HG02623 (cell line): Measurements from ENCODE around the gene VGF.
A peak's percentile ranks its signal among the peaks of the same experiment; 100 is the strongest.
"Not testable (repeated sequence)": the region's sequence is repeated elsewhere in the genome, so short reads cannot be mapped to it uniquely, and the experiment has no call there.

ENCODE experiments used
- ATAC-seq: cut with Tn5 transposase; IDR thresholded peaks from one replicate; pipeline ENCODE4 v1.9.1; 2021; ENCODE audit warnings: moderate library complexity; ENCODE audit not compliant: unreplicated experiment

VGF gene

DNA sequence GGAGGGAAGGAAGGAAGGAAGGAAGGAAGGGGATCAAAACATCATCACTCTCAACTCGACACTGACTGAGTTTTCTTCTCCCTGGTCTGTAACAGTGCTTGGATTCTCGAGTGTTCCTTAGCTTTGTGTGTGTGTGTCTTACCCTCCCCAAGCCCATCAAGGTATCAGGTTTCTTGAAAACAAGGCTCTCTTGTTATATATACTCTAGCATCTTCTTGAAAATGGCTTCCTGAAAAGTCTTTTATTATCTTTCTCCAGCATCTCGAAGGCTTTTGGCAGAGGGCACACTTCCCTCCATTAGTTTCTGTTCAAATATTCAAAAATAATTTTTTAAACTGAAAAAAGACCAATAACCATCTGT is 25.1 kb downstream of the VGF start:
- no peak for ATAC-seq

DNA sequence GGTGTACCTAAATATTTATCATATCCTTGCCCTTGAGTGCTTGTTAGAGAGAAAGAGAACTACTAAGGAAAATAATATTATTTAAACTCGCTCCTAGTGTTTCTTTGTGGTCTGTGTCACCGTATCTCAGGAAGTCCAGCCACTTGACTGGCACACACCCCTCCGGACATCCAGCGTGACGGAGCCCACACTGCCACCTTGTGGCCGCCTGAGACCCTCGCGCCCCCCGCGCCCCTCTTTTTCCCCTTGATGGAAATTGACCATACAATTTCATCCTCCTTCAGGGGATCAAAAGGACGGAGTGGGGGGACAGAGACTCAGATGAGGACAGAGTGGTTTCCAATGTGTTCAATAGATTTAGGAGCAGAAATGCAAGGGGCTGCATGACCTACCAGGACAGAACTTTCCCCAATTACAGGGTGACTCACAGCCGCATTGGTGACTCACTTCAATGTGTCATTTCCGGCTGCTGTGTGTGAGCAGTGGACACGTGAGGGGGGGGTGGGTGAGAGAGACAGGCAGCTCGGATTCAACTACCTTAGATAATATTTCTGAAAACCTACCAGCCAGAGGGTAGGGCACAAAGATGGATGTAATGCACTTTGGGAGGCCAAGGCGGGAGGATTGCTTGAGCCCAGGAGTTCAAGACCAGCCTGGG is 27.0 kb downstream of the VGF start:
- peak; percentile 63 for ATAC-seq

DNA sequence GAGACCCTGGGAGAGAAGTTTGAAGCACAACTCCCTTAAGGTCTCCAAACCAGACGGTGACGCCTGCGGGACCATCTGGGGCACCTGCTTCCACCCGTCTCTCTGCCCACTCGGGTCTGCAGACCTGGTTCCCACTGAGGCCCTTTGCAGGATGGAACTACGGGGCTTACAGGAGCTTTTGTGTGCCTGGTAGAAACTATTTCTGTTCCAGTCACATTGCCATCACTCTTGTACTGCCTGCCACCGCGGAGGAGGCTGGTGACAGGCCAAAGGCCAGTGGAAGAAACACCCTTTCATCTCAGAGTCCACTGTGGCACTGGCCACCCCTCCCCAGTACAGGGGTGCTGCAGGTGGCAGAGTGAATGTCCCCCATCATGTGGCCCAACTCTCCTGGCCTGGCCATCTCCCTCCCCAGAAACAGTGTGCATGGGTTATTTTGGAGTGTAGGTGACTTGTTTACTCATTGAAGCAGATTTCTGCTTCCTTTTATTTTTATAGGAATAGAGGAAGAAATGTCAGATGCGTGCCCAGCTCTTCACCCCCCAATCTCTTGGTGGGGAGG is 27.6 kb downstream of the VGF start:
- no peak for ATAC-seq

DNA sequence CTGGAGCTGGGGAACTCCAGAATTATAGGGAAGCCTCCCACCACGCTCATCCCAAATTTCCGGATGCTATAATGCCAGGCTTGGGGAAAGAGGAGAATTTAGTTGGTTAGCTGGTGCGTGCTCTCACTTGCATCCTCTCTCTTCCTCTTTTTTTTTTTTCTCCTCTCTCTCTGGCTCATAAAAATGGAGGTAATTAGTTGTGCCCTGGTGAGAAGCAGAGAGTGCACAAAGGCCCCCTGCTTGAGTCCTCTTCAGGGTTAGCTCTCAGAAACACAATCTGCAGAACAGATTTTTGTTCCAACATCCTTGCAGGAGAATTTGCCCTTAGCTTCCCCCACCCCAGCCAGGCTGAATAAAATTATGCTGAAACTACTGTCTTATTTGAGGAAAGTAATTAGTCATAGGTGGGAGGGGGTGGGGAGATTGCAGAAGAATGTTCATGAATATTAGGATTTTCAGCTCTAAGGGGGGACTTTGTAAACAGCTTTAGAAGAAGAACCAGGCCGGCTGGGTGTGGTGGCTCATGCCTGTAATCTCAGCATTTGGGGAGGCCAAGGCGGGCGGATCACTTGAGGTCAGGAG is 30.9 kb downstream of the VGF start:
- ATAC-seq: no peak

DNA sequence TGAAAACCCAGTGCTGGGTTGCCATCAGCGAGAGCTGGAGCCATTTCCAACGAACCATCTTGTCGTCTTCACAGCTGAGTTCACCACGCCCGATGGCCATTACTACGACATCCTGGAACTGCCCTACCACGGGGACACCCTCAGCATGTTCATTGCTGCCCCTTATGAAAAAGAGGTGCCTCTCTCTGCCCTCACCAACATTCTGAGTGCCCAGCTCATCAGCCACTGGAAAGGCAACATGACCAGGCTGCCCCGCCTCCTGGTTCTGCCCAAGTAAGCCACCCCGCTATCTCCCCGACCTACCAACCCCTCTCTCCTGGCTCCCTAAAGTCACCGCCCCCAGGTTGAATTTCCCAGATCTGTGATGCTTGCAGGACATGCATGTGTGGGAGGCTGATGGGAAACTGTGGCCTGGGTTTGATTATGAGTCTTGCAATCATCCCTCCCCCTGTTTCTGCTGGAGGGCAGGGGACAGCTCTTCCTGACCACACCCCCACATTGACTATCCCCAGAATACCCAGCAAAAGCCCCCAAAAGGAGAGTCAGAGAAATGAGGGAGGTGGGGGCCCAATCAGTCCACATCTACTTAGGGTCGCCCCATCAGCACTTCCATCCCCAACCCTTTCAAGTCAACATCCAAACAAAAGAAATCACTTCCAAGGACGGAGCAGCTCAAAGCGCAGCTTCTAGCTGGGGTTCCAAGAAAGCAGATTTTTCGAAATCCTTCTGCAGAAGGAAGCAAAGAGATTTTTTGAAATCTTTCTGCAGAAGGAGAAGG is 31.6 kb downstream of the VGF start:
- no peak for ATAC-seq

DNA sequence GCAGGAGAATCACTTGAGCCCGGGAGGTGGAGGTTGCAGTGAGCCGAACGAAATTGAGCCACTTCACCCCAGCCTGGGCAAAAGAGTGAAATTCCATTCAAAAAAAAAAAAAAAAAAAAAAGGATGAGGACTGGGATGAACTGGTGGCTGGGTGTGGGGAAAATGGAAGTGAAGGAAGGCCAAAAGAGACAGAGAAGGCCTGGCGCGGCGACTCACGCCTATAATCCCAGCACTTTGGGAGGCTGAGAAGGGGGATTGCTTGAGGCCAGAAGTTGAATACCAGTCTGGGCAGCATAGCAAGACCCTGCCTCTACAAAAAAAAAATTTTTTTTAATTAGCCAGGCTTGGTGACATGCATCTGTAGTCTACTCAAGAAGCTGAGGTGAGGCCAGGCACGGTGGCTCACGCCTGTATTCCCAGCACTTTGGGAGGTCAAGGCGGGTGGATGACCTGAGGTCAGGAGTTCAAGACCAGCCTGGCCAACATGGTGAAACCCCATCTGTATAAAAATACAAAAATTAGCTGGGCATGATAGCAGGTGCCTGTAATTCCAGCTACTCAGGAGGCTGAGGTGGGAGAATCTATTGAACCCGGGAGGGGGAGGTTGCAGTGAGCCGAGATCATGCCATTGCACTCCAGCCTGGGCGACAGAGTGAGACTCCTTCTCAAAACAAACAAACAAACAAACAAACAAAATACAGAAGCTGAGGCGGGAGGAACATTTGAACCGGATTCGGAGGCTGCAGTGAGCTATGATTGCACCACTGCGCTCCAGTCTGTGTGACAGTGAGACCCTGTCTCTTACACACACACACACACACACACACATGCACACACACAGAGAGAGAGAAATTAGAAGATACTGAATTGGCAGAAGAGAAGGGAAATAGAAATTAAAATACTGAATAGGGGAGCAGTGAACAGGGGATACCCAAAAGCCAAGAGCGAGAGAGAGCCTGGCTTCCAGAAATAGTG is 32.5 kb downstream of the VGF start:
- not testable (repeated sequence) for ATAC-seq

DNA sequence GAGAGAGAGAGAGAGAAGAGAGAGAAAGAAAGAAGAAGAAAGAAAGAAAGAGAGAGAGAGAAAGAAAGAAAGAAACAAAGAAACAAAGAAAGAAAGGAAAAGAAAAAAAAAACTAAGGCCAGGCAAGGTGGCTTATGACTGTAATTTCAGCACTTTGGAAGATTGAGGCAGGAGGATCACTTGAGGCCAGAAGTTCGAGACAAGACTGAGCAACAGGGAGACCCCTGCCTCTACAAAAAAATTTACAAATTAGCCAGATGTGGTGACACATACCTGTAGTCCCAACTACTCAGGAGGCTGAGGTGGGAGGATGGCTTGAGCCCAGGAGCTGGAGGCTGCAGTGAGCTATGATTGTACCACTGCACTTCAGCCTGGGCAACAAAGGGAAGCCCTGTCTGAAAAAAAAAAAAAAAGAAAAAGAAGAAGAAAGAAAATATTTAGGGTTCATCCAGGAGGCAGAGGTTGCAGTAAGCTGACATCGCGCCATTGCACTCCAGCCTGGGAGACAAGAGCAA is 35.7 kb downstream of the VGF start:
- no peak for ATAC-seq

DNA sequence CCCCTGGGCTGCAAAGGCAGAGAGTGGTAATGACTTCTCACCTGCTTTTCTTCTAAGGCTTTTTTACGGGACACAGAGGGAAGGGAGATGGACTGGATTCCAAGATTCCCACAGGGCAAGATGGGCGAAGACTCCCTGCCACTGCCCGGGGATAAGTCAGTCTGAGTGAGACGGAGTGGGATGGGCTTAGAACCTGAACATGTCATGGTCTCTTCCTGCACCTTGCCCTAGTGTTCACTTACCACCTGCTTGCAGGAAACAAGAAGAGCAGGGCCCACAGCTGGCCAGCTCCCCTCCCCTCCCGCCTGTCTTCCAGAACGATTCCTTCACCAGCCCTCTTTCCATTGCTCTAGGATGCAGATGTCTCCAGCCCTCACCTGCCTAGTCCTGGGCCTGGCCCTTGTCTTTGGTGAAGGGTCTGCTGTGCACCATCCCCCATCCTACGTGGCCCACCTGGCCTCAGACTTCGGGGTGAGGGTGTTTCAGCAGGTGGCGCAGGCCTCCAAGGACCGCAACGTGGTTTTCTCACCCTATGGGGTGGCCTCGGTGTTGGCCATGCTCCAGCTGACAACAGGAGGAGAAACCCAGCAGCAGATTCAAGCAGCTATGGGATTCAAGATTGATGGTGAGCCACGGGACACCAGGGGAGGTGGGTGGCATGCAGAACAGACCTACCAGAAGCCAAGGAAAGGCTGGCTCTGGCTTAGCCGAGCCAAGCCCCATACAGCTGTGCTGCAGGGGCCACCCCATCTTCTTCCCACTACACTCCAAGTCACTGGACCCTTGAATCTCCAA is 37.1 kb downstream of the VGF start:
- no peak for ATAC-seq

DNA sequence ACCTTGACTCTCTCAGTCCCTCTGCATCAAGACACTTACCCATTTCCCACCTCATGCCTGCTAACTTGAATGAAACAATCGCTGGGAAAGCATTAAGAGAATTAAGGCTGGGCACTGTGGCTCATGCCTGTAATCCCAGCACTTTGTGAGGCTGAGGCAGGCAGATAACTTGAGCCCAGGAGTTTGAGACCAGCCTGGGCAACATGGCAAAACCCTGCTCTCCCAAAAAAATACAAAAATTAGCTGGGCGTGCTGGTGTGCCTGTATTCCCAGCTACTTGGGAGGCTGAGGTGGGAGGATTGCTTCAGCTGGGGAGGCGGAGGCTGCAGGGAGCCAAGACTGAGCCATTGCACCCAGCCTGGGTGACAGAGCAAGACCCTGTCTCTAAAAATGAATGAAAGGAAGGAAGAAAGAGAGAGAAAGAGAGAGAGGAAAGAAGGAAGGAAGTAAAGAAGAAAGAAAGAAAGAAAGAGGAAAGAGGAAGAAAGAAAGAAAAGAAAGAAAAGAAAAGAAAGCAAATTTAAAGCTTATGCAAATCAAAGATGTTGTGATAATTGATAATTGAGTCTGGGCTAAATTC is 37.8 kb downstream of the VGF start:
- no peak for ATAC-seq

DNA sequence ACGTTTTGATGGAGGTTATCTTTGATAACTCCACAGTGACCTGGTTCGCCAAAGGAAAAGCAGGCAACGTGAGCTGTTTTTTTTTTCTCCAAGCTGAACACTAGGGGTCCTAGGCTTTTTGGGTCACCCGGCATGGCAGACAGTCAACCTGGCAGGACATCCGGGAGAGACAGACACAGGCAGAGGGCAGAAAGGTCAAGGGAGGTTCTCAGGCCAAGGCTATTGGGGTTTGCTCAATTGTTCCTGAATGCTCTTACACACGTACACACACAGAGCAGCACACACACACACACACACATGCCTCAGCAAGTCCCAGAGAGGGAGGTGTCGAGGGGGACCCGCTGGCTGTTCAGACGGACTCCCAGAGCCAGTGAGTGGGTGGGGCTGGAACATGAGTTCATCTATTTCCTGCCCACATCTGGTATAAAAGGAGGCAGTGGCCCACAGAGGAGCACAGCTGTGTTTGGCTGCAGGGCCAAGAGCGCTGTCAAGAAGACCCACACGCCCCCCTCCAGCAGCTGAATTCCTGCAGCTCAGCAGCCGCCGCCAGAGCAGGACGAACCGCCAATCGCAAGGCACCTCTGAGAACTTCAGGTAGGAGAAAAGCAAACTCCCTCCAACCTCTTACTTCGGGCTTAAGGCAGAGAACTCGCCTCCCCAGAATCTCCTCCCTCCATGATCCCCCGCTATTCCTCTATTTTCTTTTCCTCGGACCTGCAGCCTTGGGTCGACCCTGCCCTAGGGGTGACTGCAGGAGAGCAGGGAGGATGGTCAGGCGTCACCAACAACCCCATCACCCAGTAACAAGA is 38.5 kb downstream of the VGF start, which contains the start of gene SERPINE1:
Gene SERPINE1, plus strand, starts transcription at position 454 of the 809 bp plus-strand sequence. CDS start 1,290 bp downstream, outside the sequence.
- ATAC-seq: no peak

DNA sequence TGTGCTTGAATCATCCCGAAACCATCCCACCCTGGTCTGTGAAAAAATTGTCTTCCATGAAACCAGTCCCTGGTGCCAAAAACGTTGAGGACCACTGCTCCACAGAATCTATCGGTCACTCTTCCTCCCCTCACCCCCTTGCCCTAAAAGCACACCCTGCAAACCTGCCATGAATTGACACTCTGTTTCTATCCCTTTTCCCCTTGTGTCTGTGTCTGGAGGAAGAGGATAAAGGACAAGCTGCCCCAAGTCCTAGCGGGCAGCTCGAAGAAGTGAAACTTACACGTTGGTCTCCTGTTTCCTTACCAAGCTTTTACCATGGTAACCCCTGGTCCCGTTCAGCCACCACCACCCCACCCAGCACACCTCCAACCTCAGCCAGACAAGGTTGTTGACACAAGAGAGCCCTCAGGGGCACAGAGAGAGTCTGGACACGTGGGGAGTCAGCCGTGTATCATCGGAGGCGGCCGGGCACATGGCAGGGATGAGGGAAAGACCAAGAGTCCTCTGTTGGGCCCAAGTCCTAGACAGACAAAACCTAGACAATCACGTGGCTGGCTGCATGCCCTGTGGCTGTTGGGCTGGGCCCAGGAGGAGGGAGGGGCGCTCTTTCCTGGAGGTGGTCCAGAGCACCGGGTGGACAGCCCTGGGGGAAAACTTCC is 39.2 kb downstream of the VGF start:
- no peak for ATAC-seq

DNA sequence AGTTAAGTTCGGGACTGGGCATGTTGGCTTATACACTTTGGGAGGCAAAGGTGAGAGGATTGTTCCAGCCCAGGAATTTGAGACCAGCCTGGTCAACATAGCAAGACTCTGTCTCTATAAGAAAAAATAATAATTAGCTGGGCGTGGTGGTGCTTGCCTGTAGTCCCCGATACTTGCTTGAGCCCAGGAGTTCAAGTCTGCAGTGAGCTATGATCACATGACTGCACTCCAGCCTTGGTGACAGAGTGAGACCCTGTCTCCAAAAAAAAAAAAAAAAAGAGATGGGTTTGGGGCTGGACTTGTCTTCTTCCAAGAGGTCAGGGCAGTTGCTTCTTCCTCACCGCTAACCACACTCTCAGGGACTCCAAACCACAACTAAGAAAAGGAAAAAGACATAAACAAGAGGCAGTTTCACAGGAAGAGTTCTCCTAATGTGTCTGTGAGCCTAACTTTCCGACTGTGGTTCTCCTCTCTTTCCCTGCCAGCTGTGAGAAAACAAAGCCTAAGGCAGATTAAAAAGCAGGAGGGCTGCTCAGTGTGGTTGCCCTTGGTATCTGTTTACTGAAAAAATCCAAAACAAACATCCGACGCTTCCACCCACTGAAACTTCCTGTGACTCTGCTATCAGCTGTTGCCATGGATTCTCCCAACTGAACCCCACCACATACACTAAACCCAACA is 40.9 kb downstream of the VGF start:
- no peak for ATAC-seq

DNA sequence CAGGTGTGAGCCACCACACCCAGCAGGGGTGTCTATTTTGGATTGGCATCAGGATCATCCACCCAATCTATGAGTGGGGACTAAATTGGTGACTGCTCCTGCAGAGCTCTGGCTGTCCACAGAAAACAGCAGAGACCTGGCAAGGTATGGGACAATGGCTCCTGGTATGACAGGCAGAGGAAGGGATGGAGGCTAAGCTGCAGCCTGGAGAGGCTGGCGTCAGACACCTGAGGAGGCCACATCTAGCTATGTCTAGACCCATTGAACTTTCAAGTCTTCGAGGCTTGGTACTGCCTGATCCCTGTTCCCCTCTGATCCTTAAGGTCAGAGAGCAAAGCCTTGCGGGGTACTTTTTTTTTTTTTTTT is 41.7 kb downstream of the VGF start:
- ATAC-seq: no peak

DNA sequence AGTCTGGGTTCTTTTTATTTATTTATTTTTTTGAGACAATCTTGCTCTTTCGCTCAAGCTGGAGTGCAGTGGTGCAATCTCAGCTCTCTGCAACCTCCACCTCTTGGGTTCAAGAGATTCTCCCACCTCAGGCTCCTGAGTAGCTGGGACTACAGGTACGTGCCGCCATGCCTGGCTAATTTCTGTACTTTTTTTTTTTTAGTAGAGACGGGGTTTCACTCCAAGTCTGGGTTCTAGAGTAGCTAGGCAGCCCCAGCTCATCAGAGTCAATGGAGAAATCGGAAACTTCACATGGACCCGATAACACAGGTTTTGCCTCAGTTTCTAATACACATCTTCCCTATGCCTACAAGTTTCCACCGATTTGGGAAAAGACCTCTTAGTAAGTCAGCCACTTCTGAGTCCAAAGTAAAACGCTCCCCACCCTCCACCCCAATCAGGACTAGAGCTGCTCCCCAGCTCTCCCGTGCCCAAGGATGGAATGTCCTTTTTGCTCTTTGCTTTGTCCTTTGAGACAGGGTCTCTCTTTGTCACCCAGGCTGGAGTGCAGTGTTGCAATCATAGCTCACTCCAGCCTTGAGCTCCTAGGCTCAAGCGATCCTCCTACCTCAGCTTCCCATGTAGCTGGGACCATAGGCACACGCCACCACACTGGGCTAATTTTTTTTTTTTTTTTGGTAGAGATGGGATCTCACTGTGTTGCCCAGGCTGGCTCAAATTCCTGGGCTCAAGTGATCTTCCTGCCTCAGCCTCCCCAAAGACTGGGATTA is 42.3 kb downstream of the VGF start:
- no peak for ATAC-seq

DNA sequence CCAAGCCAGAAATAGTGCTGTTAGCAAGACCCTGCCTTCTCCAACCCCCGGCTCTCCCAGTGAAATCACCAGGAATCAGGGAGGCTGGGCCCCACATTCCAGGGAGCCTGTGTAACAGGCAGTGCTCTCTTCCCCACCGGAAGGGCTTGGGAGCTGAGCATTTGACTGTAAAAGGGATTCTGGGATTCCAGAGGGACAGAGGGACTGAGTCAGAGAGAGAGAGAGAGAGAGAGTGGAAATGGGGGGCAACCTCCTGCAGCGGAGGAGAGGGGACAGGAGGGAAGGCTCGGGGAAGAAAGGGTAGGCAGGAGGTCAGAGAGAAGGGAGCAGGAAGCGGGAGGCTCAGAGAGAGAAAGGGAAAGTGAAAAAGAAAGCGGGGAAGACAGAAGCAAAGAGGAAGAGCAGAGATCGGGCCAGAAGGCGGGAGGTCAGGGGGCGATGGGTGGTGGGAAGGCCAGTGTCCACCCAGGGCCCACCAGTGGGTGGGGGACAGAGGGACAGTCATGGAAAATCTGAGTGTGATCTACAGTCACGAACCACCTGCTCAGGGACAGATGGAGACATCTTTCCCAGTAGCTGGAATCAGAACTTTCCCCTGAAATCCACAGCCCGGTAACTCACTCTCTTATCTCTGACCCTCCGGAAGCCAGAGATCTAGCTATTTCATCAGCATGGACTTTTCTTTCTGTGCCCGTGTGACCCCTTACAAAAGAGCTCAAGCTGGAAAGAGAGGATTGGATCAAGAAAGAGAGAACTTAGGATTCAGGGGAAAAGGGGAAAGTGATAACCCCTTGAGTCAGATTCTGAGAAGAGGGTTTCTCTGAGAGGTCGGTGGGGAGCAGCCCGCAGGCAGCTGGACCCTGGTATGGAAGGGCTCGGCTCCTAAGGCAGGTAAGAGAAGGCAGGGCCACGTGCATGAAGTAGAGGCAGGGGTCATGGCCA is 43.1 kb downstream of the VGF start:
- no peak for ATAC-seq

DNA sequence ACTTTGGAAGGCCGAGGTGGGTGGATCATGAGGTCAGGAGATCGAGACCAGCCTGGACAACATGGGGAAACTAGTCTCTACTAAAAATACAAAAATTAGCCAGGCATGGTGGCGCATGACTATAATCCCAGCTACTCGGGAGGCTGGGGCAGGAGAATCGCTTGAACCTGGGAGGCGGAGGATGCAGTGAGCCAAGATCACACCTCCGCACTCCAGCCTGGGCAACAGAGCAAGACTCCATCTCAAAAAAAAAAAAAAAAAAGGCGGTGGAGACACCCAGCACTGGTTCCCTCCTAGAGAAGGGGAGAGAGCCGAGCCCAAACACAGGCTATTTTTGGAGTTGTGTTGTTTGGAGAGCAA is 43.8 kb downstream of the VGF start:
- not testable (repeated sequence) for ATAC-seq
